Measurements from ENCODE around the gene KLHL12.

Gene KLHL12

DNA sequence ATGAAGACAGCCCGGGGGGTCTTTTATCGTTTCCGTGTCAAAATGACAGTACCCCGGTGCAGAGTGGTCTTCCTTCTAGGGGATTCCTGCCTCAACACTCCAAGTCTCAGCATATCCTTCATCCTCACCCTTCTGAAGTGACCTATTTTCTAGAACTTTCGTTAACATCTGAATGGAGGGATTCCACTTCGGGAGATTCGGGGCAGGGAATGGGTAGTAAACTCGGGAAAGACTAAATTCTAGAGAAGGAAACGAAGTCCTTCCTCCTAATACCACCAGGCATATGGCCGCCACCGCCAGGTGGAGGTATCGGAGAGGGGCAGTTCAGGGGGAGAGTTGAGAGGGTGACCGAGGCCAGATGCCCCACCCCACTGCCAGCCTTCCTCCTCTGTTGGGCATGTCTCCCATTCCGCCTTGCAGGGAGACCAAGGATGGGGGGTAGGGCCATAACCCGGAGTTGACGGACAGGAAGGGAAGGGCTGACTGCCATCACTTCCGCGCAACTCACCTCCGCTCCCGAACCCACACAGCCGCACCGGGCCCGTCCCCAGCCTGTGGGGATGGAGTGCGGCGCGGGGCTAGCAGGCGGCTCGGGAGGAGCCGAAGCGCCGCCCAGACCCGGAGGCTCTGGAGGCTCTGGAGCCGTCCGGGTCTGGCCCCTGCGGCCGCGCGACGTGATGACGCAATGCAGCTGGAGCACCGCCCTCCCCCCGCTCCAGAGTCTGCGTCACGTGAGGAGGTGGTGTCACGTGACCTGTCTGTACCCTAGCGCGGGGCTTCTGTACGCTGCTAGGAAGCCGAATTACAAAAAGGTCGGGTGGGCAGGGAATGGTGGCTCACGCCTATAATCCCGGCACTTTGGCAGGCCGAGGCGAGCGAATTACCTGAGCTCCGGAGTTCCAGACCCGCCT is at the start of gene KLHL12:
KLHL12 (minus strand) TSS at position 654 of the 911 bp plus-strand sequence. CDS start 2,072 bp downstream, outside the sequence.
- peak within 1 kb of the TSS; percentile 89 for H3K4me3 ChIP-seq (ENCODE audit: low read depth, low read length)

GRCh38 chr1:202976633-202977032 is 49.6 kb upstream of the KLHL12 start:
- no peak overlapping the region for H3K4me3 ChIP-seq (ENCODE audit: low read depth, low read length)

- no peak overlapping the region for H3K4me3 ChIP-seq (ENCODE audit: low read depth, low read length)
Measured at GRCh38 chr1:202974856-202975255, 47.8 kb upstream of the KLHL12 start.

GRCh38 chr1:202972046-202972445 is 45.0 kb upstream of the KLHL12 start:
- no peak overlapping the region for H3K4me3 ChIP-seq (ENCODE audit: low read depth, low read length)

GRCh38 chr1:202968895-202969295 is 41.9 kb upstream of the KLHL12 start:
- H3K4me3 ChIP-seq (ENCODE audit: low read depth, low read length): no peak overlapping the region

DNA sequence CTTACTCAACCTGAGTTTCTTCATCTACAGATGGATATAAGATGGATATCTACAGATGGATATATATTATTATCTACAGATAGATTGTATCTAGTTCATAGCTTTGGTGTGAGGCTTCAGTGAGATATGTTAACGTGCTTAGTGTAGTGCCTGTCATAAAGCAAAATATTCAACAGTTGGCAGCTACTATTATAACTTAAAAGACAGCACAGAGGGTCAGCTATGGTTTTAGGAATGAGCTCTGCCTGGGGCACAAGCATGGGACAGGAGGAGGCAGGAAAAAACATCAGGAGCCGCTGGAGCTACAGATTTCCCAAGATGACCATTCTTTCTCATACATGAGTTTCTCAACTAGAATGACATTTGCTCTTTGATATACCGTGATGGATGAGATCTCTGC is 41.3 kb upstream of the KLHL12 start:
- H3K4me3 ChIP-seq (ENCODE audit: low read depth, low read length): no peak overlapping the region

DNA sequence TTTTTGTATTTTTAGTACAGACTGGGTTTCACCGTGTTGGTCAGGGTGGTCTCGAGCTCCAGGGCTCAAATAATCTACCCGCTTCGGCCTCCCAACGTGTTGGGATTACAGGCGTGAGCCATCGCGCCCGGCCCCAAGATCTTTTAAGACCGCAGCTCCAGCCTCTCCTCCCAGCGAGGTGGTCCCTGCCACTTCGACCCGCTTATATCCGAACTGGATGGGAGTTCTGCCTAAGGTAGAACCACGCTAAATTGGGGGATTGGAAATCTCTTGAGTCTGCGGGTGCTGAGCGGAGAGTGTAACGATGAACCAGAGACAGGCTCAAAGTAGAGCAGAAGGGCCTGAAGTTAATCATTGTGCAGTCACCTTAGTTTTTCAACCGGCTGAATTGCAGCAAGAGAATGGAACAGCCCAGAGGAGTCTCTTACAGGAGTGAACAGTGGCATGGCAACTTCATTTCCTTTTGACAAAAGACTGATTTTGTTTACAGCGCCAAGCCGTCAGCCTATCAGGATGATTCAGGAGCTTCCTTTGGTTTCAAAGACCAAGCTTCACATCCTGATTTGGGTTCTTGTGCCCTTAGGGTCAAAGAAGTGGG is 40.7 kb upstream of the KLHL12 start:
- H3K4me3 ChIP-seq (ENCODE audit: low read depth, low read length): peak overlapping the region; percentile 55

DNA sequence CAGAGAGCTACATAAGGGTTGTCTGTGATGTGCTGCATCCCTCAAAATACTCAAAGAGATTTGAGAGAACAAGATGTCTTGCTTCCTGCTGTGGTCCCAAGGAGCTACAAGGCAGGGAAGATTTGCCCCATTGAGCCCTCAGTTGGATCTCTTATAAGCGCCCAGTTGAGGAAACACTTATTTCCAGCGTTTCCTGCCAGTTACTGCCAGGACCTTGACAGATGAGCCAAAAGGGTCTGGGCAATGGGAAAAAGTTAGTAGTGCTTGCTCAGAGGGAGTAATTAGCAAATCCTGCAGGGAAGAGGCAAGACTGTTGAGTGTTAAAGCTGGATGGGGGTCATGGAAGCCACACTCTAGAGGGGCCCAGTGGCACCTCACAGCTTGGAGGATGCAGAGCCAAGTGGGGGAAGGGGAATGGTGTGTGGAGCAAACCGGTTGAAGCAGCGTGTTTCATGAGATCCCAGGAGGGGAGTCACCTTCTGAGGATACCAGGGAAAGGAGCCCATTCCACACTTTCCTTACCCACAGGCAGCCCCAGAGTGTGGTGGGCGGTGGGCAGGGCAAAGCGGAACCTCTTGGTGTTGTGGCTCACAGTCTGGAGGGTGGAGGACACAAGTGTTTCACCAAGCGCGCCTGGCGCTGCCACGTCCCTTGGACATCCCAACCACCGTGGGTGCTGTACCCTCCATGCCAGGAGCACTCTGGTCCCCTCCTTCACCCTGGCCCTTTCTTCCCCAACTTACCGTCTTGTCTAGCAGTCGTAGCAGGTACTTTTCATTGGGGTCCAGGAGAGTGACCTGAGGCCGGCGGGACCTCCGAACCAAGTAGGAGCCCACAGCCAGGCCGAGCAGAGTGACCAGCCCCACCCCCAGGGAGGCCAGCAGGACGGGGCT is 39.2 kb upstream of the KLHL12 start:
- peak overlapping the region; percentile 84 for H3K4me3 ChIP-seq (ENCODE audit: low read depth, low read length)

DNA sequence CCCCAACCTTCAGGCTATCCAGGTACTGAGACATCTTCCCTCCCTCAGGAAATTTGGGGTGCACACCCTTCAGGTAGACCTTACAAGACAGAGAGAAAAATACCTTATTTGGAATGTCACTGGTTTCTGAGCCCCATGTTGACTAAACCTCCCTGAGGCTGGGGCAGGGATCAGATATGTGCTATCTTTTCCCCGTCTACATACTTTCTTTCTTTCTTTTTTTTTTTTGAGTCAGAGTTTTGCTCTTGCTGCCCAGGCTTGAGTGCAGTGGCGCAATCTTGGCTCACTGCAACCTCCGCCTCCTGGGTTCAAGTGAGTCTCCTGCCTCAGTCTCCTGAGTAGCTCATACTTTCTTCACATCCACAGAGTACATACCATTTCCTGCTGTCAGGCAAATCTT is 38.4 kb upstream of the KLHL12 start:
- H3K4me3 ChIP-seq (ENCODE audit: low read depth, low read length): no peak overlapping the region

- no peak overlapping the region for H3K4me3 ChIP-seq (ENCODE audit: low read depth, low read length)
Measured at GRCh38 chr1:202964791-202965410, 37.9 kb upstream of the KLHL12 start.

DNA sequence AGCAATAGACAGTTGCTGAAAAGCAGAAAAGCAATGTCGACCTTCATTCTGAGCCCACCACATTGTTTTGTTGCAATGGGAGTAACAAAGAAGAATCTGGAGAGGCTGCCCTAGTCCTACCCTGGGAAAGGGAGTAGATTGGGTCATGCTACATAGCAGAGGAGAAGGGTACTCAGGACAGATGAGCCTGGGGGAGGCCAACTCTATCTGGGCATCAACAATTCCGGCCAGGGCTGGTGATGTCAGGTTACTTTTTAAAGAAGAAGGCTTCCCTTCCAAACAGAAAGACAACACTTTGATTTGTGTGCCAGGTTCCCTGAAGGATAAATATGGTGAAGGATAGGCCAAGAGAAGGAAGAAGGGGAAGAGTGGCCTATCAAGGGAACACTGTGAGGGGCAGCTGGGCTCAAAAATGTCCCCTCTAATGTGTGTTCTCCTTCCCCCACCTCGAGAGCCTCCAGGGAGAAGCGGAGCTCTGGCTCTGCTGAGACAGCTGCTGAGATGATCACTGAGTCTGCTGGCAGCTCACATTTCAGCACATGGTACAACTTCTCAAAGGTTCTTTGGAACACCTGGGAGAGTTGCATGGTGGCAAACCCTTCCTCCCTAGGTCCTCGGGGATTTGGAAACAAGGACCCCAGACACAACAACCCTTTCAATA is 34.3 kb upstream of the KLHL12 start:
- H3K4me3 ChIP-seq (ENCODE audit: low read depth, low read length): no peak overlapping the region

DNA sequence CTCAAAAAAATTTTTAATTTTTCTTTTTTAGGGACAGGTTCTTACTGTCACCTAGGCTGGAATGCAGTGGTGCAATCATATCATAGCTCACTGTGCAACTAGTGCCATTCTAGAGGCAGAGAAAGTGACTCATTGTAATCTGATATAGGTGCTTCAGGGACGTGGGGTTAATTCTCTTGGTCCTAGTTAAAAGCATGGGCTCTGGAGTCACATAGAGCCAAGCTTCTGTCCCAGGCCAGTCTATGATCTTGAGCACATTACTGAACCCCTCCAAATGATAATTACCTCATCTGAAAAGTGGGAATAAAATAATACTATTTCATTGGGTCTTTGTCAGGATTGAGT is 32.2 kb upstream of the KLHL12 start:
- H3K4me3 ChIP-seq (ENCODE audit: low read depth, low read length): no peak overlapping the region

DNA sequence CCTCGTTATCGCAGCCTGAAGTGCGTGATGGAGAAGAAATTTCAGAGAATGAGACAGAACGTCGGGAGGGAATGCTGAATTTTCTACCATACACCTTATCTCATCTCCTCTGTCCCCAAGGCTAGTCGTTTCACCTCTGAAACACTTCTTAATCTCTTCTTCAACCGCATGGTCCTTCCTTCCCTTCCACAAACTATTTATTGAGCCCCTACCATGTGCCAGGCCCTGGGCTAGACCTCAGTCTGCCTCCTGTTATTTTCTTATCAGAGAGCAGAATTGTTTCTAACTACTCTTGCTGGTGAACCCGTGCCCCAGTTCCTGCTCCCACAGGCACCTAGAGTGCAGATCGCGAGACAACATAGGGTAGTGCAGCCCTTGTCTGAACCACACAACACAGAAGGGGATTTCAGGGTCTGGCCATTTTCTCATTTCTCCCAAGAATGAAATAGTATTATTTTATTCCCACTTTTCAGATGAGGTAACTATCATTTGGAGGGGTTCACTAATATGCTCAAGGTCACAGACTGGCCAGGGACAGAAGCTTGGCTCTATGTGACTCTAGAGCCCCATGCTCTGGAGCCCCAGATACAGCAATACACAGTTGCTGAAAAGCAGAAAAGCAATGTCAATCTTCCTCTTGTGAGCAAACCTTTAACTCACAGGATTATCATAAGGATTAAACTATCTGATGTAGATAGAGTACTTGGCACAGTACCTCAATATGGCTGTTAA is 31.7 kb upstream of the KLHL12 start:
- peak overlapping the region; percentile 56 for H3K4me3 ChIP-seq (ENCODE audit: low read depth, low read length)

DNA sequence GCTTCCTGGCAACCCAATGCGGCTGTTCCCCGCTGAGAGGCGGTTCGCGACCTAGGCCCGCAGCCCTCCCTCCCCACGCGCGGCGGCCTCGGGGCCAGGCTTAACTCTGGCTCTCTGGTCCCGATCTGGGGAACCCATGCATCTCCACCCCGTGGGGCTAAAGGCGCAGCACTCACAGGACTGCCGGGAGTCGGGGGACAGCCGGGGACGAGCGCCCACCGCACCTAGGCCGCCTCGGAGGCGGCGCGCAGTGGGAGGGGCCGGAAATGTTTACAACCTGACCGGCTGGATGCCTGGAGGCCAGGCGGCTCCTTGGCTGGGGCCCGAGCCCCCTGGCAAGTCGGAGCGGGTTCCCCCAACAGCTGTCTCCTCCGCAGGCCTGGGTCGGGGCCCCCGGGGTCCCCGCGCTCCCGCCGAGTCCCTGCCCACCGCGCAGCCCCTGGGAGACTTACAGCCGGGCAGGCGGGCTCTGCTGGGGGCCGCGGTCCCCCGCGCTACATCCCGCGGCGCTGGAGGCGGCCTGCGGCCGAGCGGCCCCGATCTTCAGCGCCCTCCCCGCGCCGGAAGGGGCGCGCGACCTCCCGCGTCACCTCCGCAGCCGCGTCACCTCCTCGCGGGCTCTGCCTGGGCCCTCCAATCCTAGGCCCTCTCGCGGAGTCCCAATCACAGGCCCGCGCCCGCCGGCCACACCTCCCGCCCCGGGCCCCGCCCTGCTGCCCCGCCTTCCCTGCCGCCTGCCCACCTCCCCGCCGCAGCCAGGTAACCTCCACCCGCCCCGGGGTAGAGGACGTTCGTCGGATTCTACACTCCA is 30.9 kb upstream of the KLHL12 start, which contains the start of gene ADIPOR1:
ADIPOR1 (minus strand) TSS at position 580 of the 811 bp plus-strand sequence. CDS start 7,242 bp downstream, outside the sequence.
- H3K4me3 ChIP-seq (ENCODE audit: low read depth, low read length): peak within 1 kb of the TSS; percentile 82

GRCh38 chr1:202956969-202957368 is 29.9 kb upstream of the KLHL12 start:
- H3K4me3 ChIP-seq (ENCODE audit: low read depth, low read length): peak overlapping the region; percentile 82

DNA sequence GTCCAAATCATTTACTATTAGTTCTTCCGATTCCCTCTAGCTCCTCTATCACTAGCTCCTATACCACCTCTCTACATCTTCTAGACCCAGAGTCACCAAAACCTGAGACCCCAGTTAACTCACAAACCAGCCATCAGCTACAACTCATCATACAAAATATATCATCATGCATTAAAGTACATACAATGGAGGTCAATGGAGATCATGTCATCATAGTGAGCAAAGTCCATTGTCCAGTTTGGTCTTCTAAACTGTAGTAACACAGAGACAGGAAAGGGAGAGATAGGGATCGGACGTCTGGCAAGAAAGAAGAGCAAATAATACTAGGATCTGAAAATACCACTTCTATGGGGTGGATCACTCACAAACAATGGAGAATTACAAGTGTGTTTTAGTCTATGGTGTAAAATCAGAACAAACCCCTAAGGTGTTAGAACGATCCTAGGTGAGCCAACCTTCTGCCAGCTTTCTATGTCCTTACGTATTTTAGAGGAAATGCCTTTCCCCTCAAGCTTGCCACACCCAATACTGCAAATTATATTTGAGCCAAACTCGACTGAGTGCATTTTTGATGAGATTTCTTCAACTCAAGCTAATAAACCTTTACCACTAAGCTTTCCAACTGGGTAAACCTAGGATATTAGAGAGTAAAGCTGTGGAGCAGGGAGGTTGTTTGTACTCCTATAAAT is 27.2 kb upstream of the KLHL12 start:
- H3K4me3 ChIP-seq (ENCODE audit: low read depth, low read length): no peak overlapping the region

GRCh38 chr1:202953392-202953791 is 26.4 kb upstream of the KLHL12 start:
- no peak overlapping the region for H3K4me3 ChIP-seq (ENCODE audit: low read depth, low read length)

- H3K4me3 ChIP-seq (ENCODE audit: low read depth, low read length): no peak overlapping the region
Measured at GRCh38 chr1:202952818-202953217, 25.8 kb upstream of the KLHL12 start.

Measured in iPS-11a (cell line).